ENCODE results near the gene LST1.
"Not testable (repeated sequence)": the region's sequence is repeated elsewhere in the genome, so short reads cannot be mapped to it uniquely, and the experiment has no call there.

LST1 gene

DNA sequence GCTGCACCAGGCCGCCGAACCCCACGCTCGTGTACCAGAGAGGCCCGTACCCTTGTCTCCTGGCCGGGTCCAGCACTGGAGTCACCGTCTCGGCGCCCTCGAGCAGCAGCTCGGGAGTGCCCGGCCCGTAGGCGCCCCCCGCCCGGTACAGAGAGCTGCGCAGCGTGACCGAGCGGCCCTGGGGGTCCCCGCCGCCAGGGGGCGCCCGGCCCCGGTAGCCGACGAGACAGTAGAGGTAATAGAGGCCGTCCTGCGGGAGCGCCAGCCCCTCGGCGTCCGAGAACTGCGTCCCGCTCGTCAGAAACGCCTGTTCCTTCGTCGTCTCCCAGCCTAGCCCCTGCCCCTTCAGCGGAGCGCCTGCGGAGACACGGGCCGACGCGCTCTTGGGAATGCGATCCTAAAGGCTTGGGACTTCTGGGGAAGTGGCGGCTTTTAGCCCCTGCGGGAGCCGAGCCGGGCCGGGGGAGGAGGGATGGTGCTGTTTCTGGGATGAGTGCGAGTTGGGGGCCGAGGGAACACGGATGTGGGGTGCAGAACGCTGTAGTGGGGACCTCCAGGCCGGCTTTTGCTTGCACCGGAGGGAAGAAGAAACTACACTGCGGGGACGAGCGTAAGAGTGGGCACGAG is 5.2 kb upstream of the LST1 start:
- TF ChIP-seq POLR2A (IDR thresholded peaks at IDR 0.05; ENCODE audit: low read length) (no peak), GATA1 (IDR thresholded peaks at IDR 0.05; ENCODE audit: low read depth, low read length) (no peak)
- DNase-seq, result peak; percentile 80 to 88

DNA sequence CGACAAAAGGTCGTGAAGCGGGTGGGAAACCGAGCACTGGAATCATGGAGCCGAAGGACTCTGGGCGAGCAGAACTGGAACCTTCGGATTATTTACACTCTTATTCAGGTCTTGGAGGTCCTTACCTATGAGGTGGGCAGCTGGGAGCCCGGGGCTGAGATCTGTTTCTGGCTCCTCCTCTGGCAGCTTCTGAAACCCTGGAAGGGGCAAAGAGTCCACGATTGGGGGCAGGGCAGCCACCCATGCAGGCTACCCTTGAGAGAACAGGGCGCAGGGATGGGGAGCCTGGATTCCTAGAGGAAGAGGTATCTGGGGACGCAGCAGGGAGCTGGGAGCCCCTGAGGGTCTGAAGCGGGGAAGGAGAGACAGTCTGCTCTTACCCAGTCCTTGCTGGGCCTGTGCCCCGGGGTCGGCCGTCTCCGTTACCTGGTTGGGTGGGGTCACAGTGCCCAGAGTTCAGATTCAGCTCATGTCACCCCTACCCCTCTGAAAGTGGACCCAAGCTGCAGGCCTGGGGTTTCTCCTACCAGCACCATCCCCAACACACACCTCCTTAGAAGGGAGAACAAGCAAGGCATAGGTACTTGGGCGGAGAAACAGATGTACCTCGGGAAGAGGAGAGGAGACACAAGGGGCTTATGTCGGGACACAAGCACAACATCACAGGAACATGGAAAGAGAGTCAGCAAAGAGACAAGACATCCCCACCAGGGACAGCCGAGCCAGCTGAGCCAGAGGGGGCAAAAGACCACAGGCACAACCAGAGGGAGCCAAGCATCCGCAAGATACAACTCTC is 4.4 kb upstream of the LST1 start:
- no peak for DNase-seq
- TF ChIP-seq POLR2A (IDR thresholded peaks at IDR 0.05; ENCODE audit: low read length) (no peak), GATA1 (IDR thresholded peaks at IDR 0.05; ENCODE audit: low read depth, low read length) (no peak)

DNA sequence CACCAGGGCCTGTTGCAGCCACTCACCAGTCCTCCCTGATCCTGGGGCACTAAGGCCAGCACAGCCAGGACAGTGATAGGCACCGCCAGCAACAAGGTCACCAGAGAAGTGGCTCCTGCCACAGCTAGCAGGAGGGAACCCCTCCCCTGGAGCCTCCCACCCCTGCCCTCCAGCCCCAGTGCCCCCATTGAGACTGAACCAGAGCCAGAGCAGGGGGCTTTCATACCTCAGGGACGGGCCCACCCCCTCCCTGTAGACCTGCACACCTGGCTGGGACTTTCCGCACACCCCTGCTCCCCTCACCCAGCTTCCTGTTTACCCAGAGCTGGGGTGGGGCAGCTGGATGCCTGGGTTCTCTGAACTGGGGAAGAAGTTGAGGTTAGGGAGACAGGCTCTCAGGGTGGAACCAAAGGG is 3.8 kb upstream of the LST1 start, which contains the start of gene LTB:
LTB (minus strand) TSS at position 195 of the 414 bp plus-strand sequence; CDS start at position 188, 7 bp downstream.
- no peak for DNase-seq
- TF ChIP-seq GATA1 (IDR thresholded peaks at IDR 0.05; ENCODE audit: low read depth, low read length) (no peak), POLR2A (IDR thresholded peaks at IDR 0.05; ENCODE audit: low read length) (no peak)

DNA sequence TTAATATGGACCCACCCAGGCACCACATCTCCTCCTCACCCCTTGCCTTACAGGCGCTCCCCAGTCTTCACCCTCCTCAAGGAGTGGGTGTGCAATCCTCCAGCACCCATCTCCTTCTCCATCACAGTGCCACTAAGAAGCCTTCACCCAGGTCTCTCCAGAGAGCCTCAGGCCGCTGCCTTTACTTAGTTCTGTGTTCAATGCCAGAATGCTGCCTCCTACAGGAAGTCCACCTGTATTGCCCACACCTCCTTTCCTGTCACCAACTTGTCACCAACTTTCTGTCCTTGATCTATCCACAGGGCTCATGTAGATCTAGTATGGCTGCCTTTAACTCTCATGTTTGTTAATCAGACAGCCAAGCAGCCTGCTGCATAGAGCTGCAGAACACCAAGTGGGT is 586 bp upstream of the LST1 start:
- DNase-seq, result peak; percentile 44 to 47
- TF ChIP-seq GATA1 (IDR thresholded peaks at IDR 0.05; ENCODE audit: low read depth, low read length) (no peak), POLR2A (IDR thresholded peaks at IDR 0.05; ENCODE audit: low read length) (no peak)

DNA sequence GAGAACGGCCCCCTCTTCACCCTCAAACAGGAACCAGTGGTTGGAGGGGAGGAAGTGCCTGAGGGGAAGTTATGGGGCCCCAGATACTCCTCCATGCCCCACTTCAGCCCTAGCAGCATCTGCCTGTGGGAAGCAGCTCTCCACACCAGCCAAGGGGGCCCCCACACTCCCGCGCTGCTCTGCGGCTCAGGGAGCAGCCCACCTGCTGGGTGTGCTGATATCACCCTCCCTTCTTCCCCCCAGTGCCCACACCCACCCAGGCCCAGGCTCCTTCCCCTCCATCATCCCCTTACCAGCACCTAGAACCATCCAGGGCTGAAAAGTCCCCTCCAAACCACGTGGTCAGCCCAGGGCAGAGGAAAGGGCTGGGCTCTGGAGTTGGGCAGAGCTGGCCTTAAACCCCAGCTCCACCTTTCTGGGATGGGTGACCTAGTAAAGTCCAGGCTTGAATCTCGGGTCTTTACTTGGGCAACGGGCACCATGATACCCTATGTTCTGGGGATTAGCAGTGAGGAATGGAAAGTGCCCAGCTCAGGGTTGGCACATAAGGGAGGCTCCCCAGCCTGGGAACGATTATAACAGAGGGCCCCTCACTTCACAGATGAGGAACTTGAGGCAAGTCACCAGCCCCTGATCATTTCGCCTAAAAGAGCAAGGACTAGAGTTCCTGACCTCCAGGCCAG is 663 bp downstream of the LST1 start:
- no peak for TF ChIP-seq GATA1 (IDR thresholded peaks at IDR 0.05; ENCODE audit: low read depth, low read length)
- no peak for TF ChIP-seq POLR2A (IDR thresholded peaks at IDR 0.05; ENCODE audit: low read length)

DNA sequence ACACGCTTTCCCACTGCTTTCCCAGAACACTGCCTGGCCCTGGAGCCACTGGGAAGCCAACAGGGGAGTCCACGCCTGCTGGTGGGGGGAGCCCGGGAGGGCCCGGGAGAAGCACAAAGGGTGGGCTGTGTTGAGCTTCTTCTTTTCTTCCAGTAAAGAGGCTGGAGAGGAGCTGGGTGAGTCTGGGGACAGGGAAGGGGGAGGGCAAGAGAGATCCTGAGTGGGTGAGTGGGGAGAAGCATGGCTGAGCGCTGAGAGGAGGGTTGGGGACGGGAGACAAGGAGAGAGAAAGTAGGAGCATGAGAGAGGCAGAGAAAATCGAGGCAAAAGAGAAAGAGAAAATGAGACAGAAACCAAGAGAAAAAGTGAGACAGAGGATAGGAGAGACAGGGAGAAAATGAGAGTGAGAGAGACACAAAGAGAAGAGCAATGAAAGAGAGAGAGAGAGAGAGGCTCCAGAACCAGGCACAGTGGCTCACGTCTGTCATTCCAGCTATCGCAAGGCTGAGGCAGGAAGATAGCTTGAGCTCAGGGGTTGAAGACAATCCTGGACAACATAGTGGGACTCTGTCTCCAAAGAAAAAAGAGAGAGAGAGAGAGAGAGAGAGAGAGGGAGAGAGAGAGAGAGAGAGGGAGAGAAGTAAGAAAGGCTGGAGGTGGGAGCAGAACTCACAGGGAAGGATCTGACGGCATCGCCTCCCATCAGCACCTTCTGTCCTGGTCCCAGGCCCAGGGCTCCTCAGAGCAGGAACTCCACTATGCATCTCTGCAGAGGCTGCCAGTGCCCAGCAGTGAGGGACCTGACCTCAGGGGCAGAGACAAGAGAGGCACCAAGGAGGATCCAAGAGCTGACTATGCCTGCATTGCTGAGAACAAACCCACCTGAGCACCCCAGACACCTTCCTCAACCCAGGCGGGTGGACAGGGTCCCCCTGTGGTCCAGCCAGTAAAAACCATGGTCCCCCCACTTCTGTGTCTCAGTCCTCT is 2.0 kb downstream of the LST1 start:
- no peak for TF ChIP-seq GATA1 (IDR thresholded peaks at IDR 0.05; ENCODE audit: low read depth, low read length)
- no peak for TF ChIP-seq POLR2A (IDR thresholded peaks at IDR 0.05; ENCODE audit: low read length)
- DNase-seq, result no peak

More for the DNA sequence above, 663 bp downstream of the LST1 start:
- DNase-seq, result no peak

DNA sequence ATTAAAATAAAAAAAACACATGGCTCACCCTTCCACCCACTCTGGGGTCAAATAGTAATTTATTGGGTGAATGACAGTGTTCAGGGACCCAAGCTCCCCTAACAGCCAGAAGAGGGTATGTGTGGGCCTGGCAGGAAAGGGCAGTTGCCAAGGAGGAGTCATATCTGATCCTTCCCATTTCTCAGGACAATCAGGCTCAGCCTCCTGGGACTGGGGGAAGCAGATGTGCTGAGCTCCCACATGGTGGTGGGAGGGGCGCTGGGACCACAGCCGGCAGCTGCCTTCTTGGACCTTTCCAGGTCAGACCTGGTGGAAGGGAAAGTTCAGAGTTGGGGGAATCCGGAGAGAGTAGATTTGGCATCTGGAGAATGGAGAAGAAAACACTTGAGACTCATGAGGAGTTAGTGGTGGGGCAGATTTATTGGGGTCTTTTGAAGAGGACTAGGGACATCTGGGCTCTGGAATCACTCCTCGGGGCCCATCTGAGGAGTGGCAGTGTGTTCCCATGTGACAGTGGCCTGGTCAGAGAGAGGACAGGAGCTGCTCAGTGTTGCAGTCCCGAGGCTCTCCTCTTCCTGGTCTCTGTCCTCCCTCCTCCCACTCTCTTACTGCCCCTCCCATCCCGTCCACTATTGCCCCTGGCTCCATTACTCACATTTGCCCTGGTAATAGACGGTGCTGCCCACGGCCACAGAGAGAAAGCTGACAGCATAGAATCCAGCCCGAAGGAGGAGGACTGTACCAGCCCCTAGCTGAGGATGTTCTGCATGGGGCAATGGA is 3.0 kb downstream of the LST1 start:
- no peak for DNase-seq
- TF ChIP-seq GATA1 (IDR thresholded peaks at IDR 0.05; ENCODE audit: low read depth, low read length) (no peak), POLR2A (IDR thresholded peaks at IDR 0.05; ENCODE audit: low read length) (no peak)

DNA sequence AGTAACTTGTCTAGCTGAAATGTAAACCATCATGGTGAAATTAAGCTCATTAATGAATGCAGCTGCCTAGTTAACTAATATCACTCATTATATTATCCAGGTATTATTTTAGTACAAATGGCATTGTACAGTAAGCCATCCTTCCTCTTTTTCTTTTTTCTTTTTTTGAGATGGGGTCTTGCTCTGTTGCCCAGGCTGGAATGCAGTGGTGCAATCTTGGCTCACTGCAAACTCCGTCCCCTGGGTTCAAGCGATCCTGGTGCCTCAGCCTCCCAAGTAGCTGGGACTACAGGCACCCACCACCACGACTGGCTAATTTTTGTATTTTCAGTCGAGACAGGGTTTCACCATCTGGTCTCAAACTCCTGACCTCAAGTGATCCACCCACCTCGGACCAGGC is 4.6 kb downstream of the LST1 start:
- DNase-seq, result not testable (repeated sequence)

DNA sequence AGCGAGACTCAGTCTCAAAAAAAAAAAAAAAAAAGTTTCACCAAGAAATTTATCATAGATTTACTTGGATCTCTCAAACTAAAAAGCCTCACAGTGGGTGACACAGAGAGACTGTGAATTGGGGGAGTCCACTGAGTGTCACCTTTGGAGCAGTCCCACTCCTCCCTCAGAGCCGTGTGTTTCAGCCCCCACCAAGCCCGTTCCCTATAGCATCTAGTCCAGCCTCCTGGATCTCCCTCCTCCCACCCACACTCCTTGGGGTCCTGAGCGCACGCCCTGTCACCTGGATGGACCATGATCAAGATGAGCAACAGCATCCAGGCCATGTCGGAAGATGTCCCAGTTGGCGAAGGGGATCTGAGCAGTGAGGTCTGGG is 6.3 kb downstream of the LST1 start:
- no peak for DNase-seq
- TF ChIP-seq GATA1 (IDR thresholded peaks at IDR 0.05; ENCODE audit: low read depth, low read length), result no peak
- no peak for TF ChIP-seq POLR2A (IDR thresholded peaks at IDR 0.05; ENCODE audit: low read length)

DNA sequence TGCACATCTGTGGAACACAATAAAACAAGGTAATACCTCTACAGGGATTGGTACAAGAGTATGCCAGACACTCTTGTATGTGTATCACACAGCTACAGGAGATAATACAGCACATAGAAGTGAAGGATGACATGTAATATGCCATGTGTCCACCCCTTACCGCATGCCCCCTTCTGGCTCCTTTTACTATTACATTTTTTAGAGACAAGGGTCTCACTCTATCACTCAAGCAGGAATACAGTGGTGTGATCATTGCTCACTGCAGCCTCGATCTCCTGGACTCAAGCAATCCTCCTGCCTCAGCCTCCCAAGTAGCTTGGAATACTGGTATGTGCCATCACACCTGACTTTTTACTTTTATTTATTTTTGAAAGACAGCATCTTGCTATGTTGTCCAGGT is 10.9 kb downstream of the LST1 start:
- peak; percentile 57 to 67 for DNase-seq
- no peak for TF ChIP-seq POLR2A (IDR thresholded peaks at IDR 0.05; ENCODE audit: low read length)
- no peak for TF ChIP-seq GATA1 (IDR thresholded peaks at IDR 0.05; ENCODE audit: low read depth, low read length)

DNA sequence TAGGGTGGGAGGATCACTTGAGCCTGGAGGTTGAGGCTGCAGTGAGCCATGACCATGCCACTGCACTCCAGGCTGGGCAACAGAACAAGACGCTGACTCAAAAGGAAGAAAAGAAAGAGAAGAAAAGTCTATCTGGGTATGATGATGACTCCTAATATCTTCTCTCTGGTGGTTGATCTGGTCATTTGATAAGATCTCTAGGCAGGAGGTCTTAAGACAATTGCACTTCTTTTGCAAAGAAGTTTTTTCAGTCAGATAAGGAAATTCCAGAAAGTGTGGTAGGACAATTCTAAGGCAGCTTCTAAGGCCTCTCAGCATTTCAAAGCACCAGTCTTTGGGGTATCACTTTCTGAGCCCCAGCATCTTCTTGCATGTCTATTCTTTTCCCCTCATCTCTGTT is 21.2 kb downstream of the LST1 start:
- no peak for DNase-seq

DNA sequence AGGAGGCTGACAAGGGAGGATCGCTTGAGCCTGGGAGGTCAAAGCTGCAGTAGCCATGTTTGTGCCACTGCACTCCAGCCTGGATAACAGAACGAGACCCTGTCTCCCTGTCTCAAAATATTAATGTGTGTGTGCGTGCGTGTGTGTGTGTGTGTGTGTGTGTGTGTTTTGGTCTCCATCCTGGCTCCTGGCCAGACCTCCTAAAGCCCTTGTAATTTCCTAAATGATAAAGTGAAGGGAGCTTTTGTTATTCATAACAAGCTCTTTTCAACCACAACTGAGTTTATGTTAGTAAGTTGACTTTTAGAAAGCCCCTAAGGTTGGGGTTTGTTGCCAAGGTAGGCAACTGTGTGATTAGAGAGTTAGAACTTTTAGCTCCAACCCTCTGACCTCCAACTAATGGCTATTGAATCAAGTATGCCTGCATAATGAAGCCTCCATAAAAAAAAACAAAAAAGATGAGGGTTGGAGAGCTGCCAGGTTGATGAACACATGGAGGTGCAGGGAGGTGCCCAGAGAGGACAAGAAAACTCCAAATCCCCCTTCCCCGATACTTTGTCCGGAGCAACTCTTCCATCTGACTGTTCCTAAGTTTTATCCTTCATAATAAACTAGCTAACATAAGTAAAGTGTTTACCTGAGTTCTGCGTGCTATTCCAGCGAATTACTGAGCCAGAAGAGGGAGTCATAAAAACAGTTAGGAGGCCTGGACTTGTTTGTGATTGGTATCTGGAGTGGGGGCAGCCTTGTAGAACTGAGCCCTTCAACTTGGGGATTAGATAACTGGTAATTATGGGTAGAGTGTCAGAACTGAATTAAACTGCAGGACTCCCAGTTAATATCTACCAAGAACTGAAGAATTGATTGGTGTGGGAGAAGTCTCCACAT is 23.7 kb downstream of the LST1 start:
- TF ChIP-seq POLR2A (IDR thresholded peaks at IDR 0.05; ENCODE audit: low read length) (no peak), GATA1 (IDR thresholded peaks at IDR 0.05; ENCODE audit: low read depth, low read length) (no peak)
- peak; percentile 22 to 43 for DNase-seq

More for the DNA sequence above, 21.2 kb downstream of the LST1 start:
- no peak for TF ChIP-seq POLR2A (IDR thresholded peaks at IDR 0.05; ENCODE audit: low read length)
- no peak for TF ChIP-seq GATA1 (IDR thresholded peaks at IDR 0.05; ENCODE audit: low read depth, low read length)

Data from erythroblast (primary cell).